Measurements from ENCODE around the gene SH3BP2.
A peak's percentile ranks its signal among the peaks of the same experiment; 100 is the strongest.

Gene SH3BP2

DNA sequence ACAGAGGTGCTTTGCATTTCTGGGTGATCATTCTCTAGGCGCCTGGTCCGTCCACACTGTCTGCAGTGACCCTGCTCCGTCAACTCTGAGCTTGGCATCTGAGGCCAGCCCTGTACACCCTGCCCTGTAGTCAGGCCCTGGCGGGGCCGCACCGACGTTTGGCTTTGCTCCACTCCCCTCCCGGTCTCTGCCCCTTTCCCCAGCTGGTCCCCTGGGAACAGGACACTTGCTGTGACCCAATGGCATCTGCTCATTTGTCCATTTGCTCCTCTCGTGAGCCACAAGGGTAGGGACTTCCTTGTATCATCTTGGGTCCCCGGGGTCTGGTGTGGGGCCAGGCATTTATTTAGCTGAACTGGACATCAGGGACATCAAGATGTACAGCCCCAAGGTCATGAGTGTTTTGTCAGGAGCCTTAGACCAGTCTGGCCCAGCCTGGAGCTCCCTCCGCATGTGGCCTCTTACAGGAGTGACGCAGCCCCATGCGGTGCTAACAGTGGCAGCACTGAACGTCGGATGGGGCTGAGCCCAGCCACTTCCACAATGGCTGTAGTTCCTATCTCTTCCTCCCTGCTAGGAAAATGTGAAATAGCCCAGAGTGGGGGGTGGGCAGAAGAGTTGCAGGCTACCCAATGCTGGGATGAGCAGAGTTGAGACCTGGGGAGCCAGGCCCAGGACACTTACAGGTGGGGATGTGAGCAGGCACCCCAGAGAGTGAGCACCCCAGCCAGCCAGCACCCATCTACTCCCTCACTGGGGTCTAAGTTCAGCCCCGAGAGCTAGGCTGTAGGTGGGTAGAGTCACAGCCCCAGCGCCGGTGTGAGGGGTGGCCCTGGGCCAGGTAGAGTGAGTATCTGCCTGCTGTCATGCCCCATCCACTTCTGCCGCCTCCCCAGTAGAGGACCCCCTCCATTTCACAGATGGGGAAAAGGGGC lies 2.0 kb upstream of the SH3BP2 start:
- no peak for DNase-seq (ENCODE audit: low read depth)

DNA sequence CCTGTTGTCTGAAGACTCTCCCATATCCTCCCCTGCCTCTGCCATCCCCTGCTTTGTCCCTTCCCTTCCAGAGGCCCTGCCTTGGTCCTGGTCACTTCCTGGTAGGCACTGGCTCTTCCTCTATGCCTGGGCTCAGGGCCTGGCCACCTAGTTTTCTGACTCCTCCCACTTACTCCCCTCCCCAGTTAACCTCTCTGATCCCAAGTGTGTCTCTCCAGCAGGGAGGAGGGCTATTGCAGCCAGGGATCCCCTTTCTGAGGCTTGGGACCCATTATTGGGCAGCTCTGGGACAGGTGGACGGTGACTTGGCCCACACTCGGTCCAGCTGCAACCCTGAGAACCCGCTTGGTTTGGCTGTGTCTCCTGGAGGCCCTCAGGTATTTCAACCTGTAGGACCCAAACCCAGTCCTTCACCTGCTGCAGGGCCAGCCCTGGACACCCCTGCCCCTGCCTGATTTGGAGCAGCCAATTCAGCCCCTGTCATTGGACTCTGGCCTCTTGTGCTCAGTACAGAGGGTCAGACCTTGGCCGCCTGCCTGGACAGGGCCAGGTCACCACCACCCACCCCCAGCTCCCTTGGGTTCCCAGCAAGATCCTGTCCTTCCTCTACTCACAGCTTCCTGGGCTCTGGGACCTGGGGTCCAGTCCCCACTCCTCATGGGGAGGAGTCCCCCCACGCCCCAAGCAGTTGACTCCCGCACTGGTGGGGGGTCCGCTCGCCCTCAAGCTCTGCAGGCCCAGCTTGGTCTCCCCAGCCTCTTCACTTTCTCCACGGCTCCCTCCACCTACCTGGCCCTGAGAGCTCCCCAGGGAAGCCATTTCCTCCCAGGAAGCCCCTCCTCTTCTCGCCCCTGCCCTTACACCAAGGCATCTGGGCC lies 1.1 kb upstream of the SH3BP2 start:
- DNase-seq (ENCODE audit: low read depth), result no peak

GRCh38 chr4:2792396-2792710 lies 532 bp upstream of the SH3BP2 start:
- DNase-seq (ENCODE audit: low read depth), result no peak

DNA sequence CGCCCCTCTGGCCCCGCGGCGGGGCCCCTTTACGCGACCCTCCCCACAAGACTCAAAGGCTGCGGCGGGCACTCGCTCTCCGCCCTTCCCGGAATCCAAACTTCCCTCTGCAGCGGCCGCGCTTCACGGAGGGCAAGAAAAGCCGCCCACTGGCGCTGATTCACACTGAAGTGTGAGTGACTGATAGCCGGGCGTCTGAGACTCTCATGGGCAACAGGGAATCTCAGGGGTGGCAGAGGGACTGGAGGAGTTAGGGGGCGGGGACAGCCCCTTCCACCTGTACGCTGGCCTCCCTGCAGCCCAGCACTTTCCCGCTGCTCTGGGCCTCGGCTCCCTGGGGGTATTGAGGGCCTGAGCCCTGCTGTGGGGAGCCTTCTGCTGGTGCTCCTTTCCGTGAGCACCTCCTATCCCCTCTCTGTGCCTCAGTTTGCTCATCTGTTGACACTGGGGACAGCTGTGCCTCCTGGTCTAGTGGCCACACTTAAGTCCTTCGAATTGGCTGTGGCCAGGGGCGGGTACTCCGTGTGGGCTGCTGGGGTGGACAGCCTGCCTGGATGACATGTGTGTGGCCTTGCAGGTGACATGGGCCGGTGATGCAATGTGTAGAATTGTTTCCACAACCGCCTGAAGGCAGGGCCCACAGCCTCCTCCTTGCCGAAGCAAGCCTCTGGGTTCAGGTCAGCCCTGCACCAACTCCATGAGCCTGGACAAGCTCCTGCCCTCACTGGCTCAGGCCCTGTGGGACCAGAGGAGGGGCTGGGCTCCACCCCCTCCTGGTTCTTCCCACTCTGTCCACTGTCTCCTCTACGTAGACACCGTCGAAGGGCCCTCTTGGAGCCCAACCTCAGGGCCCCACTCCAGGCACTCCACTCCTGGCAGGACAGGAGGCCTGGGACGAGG lies 951 bp downstream of the SH3BP2 start:
- DNase-seq (ENCODE audit: low read depth), result peak; percentile 60

- peak; percentile 88 for DNase-seq (ENCODE audit: low read depth)
These were observed 1.8 kb downstream of the SH3BP2 start for GRCh38 chr4:2794486-2795299.

- DNase-seq (ENCODE audit: low read depth), result no peak
These were observed 2.5 kb downstream of the SH3BP2 start for GRCh38 chr4:2795300-2795892.

DNA sequence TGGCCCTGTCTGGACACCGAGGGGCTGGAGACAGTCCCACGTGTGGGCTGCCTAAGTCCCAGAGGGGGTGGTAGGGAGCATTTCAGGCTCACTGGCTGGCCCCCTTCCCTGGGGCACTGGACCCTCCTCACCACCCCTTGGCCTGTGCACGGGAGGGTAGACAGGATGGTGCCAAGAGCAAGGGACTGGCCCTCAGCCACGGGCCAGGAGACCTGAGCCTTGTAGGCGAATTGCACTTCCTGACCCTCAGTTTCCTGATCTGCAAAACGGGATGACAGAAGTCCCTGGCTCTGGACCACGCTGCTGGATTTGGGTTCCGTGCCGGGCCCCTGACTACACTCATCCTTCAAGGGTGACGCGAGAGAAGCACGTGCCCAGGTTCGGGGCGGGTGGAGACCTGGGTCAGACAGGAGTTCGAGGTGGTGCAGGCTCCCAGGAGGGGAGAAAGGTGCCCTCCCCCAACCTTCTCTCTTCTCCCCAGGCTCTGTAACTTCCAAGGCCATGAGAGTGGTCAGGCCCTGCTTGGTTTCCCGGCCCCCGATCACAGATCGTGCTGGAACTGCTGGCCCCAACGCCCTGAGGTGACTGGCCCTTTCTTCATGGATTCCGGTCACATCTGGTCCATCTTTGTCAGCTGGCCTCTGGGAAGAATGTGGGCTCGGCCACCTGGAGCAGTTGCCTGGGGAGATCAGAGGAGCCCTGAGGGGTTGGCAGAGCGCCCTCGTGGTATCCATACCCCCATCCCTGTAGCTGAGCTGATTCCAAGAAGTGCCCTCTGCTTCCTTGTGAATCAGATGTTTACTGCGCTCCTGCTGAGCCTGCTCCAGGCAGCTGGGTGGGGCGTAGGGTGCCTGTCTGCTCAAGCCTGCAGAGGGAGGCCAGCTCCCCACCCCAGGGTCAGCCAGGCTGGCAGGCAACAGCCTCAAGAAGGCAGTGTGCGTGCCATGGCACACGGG lies 3.3 kb downstream of the SH3BP2 start:
- peak; percentile 81 for DNase-seq (ENCODE audit: low read depth)

DNA sequence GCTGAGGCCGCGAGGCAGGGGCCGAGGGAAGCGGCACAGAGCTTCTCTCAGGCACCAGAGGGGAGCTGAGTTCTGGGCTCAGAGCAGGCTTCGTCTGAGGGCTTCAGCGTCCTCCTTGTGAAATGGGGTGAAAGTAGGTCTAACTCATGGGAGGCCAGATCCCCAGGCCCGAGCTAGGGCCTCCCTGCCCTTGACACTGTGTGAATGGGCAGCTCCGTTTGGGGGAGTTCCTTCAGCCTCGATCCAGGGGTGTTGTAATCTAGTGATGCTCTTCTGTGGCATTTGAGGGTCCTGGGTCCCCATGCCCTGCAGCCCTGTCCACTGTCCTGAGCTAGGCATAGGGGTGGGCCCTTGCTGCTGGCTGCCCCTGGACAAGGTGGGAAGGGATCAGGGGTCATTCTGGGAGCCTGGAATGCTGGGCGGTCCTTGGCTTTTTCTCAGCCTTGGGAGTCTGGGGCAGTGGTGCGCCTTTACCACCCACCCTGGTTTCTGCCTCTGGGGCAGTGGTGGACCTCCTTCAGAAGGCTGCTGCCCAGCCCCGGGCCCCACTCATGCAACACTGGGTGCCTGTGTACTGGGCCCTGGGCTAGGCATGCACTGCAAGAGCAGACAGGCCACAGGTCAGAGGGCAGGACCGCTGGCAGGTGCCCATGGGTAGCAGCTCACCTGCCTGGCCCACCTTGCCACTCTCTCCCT lies 4.1 kb downstream of the SH3BP2 start:
- no peak for DNase-seq (ENCODE audit: low read depth)

GRCh38 chr4:2797545-2798305 lies 4.8 kb downstream of the SH3BP2 start:
- no peak for DNase-seq (ENCODE audit: low read depth)

DNA sequence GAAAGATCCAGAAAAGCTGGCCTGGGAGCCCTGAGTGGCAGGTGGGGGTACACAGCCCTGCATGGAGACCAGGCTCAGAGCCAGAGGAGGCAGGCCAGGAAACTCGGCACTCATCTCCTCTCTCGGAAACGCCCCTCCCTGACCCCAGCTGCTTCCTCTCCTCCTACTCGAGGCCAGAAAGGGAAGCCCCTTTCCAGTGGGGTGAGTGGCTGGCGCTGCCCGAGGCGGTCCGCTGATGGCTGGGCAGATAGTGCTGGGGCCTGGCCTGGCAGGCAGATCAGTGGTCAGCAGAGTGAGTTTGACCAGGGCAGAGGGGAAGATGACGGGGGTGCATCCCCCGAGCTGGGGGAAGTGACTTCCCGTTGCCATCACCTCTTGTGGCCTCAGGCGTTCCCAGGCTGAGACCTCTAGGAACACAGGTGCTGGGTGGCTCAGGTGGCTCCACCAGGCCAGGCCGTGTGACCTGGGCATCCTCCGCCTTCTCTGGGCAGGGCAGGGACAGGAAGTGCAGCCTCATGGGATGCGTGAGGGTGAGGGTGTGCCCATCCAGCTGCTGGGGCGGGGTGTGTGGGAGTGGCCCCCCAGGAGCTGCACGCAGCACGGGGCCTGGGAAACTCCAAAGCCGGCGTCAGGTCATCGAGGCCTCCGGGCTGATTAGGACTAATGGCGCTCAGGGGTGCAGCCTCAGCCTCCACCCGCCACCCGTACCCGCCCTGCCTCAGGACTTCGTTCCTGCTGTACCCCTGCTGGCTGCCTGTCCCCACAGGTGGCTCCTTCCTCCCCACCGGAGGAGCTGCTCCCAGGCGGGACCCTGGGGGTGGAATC lies 5.7 kb downstream of the SH3BP2 start:
- peak; percentile 24 for DNase-seq (ENCODE audit: low read depth)

DNA sequence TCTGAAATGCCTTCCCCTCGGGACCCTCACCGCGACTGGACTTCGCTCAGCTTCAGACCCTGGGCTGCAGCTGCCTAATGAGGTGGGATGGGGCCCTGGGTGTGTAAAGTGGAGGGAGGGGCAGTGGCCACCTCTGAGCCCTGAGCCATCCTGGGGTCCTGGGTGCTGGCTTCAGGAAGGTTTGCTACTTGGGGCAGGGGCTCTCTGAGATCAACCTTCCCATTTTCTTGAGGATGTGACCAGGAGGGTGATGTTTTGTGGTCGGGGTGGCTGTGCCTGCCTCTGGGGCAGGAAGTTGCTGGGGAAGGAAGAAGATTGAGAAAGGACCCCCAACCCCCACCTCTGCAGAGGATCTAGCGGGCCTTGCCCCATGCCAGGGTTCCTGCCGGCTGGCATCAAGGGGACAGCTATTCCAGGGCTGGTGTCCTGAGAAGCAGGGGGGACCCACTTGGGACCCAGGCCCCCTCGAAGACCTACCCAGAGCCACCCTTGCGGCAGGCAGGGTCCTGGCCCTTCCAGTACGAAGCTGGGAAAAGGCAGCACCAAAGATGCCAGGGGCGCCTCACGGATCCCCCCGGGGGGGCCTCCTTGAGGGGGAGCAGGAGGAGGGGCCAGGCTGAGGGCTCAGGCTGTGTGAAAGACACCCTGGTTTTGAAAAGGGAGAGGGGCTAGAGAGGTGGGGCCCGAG lies 6.5 kb downstream of the SH3BP2 start:
- DNase-seq (ENCODE audit: low read depth), result no peak

GRCh38 chr4:2799971-2800690 lies 7.2 kb downstream of the SH3BP2 start:
- DNase-seq (ENCODE audit: low read depth), result no peak

DNA sequence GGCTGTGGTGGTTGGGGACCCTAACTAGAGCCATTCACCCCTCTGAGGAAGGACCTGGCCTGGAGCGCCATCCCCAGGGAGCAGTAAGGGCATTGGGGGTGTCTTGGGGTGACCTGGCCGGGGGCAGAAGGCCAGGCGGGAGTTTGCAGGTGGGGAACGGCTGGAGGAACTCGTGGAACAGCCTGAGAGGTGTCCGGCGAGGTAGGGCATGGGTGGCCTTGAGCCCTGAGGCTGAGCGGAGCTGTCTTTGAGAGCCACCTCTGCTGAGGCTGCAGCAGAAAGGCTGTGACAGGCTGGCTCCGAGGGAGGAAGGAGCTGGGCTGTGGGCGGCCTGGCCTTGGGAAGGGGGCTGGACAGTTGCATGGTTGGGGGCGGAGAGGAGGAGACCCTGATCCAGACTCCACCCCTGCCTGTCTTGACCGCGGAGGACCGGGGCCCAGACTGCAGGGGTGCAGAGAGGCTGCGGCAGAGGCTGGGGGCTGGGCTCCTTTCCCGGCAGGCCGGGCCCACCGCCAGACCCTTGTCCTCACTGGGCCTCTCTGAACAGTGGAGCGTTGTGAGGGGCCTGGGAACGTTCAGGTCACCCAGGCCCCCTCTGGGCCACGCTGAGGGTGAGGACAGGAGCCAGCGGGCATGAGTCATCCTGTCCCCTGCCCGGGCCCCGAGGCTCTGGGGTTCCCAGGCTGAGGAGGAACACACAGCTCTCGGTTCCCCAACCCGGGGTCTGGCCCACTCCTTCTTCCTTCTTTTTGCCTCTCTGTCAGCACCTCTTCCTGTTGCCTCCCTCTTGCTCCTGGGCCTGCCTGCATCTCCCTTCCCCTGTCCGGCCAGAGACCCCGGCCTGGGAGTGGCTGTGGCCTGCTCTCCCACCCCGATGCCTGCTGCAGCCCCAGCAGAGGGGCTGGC lies 8.1 kb downstream of the SH3BP2 start:
- peak; percentile 57 for DNase-seq (ENCODE audit: low read depth)

- DNase-seq (ENCODE audit: low read depth), result no peak
These were observed 10.0 kb downstream of the SH3BP2 start for GRCh38 chr4:2802618-2803531.
